K562 (cell line): ENCODE measurements around the gene KRTAP9-4. TPM values are rescaled to one million over a fixed set of nuclear protein-coding genes. Genes with fewer than 3 reads are reported as not detected.
A peak's percentile ranks its signal among the peaks of the same experiment; 100 is the strongest.

Experiments used
- ATAC-seq: fragments of 200-7000 bp; cut with Tn5 transposase; 3 replicates; pipeline ENCODE4 v1.9.1; 2020; ENCODE audit warnings: moderate library complexity
- BruUV-seq: library from RNA; stranded (reverse); fragments of 400-500 nt; replicated peaks from 2 replicates; lab custom pipeline; 2021; lab: Mats Ljungman, UMichigan
- CTCF ChIA-PET: fragments of 300-600 bp; formaldehyde crosslinking; extraction: SDS; loops from one replicate; lab custom pipeline; 2021; ENCODE audit warnings: low intra/inter-chr PET ratio; lab: Yijun Ruan, JAX
- POLR2A ChIA-PET: fragments of 300-600, 350-650 bp; sonication (Branson Sonifier 250); formaldehyde crosslinking; extraction: SDS; loops from one replicate; lab custom pipeline; 2021; ENCODE audit warnings: antibody characterized with exemption, inconsistent platforms; lab: Yijun Ruan, JAX
- DNase-seq, 4 experiments: peaks; one replicate each; pipeline versions ENCODE4 v3.0.0 to v3.0.0-alpha.2; 2011 to 2018; ENCODE audit warnings: low spot score in 3 of 4, mixed read lengths in 3 of 4; ENCODE audit errors: extremely low read depth in 1 of 4
- FAIRE-seq: peaks from 2 replicates; lab custom pipeline; 2011; peaks lifted over from hg19 to GRCh38; lab: Jason Lieb, UNC
- H2AFZ ChIP-seq: 2 replicates; pipeline ENCODE4 v1.6.0; 2011; ENCODE audit warnings: low read depth, low read length, control low read depth, inconsistent platforms
- H3K27ac ChIP-seq: fragments of 200-600 bp; 3 replicates; pipeline ENCODE4 v1.8.0; 2011; ENCODE audit warnings: low read depth, mild to moderate bottlenecking, control low read depth, inconsistent platforms, low read length, moderate library complexity, mixed read lengths; ENCODE audit errors: extremely low read depth
- H3K27me3 ChIP-seq, 2 experiments: fragments of 300-600 bp in 1 of 2; 2 replicates in 1 of 2; 3 replicates in 1 of 2; pipeline versions ENCODE4 v1.6.0 to v1.8.0; 2011; ENCODE audit warnings: inconsistent platforms in 2 of 2, low read length in 2 of 2, mild to moderate bottlenecking in 1 of 2, mixed read lengths in 1 of 2, moderate library complexity in 1 of 2; ENCODE audit not compliant: control insufficient read depth in 2 of 2, insufficient read depth in 2 of 2
- H3K36me3 ChIP-seq: fragments of 300-600 bp; 3 replicates; pipeline ENCODE4 v1.8.0; 2011; ENCODE audit warnings: mild to moderate bottlenecking, low read length, inconsistent platforms; ENCODE audit not compliant: control insufficient read depth, insufficient read depth
- H3K4me1 ChIP-seq, 2 experiments: fragments of 200-600 bp in 1 of 2; replicated peaks in 1 of 2; 2 replicates in 1 of 2; 3 replicates in 1 of 2; pipeline versions ENCODE4 v1.5.1 to v1.8.0; 2011; ENCODE audit warnings: inconsistent platforms in 2 of 2, low read length in 2 of 2, mild to moderate bottlenecking in 1 of 2, mixed read lengths in 1 of 2, moderate library complexity in 1 of 2; ENCODE audit not compliant: control insufficient read depth in 2 of 2, insufficient read depth in 2 of 2
- H3K4me2 ChIP-seq: 2 replicates; pipeline ENCODE4 v1.6.1; 2011; ENCODE audit warnings: low read length, control low read depth, inconsistent platforms, mixed read lengths; ENCODE audit not compliant: insufficient read depth
- H3K4me3 ChIP-seq: fragments of 200-600 bp; sonication (generic), shearing (Covaris generic); 2 replicates; pipeline ENCODE4 v1.5.1; 2016; ENCODE audit warnings: control low read depth, inconsistent platforms
- H3K79me2 ChIP-seq: fragments of 200-600 bp; 3 replicates; pipeline ENCODE4 v1.8.0; 2011; ENCODE audit warnings: low read length, inconsistent platforms; ENCODE audit not compliant: control insufficient read depth, insufficient read depth
- H3K9ac ChIP-seq, 2 experiments: 2 replicates each; pipeline versions ENCODE4 v1.6.0 to v1.6.1; 2011; ENCODE audit warnings: low read depth in 2 of 2, low read length in 2 of 2, control low read depth in 1 of 2, inconsistent platforms in 1 of 2, mild to moderate bottlenecking in 1 of 2, mixed read lengths in 1 of 2; ENCODE audit not compliant: insufficient read depth in 1 of 2
- H3K9me1 ChIP-seq: one replicate; pipeline ENCODE4 v1.6.0; 2011; ENCODE audit warnings: inconsistent platforms, mild to moderate bottlenecking, low read length, moderate library complexity; ENCODE audit not compliant: control insufficient read depth, insufficient read depth
- H3K9me3 ChIP-seq: replicated peaks from 2 replicates; pipeline ENCODE4 v1.5.1; 2011; ENCODE audit warnings: low read depth, low read length, inconsistent platforms; ENCODE audit not compliant: control insufficient read depth, insufficient read depth
- H4K20me1 ChIP-seq: replicated peaks from 2 replicates; pipeline ENCODE4 v1.6.1; 2011; ENCODE audit warnings: low read length, inconsistent platforms, mixed read lengths; ENCODE audit not compliant: control insufficient read depth, insufficient read depth
- ARID3A ChIP-seq: IDR thresholded peaks from 2 replicates; pipeline ENCODE4 v1.6.1; 2012; ENCODE audit warnings: low read depth, low read length, improper control_type of control experiment, borderline replicate concordance
- CXXC5 ChIP-seq: fragments of 250-450 bp; sonication (Bioruptor Pico); IDR thresholded peaks from 2 replicates; pipeline ENCODE4 v1.8.0; 2022; ENCODE audit warnings: inconsistent platforms, mild to moderate bottlenecking, moderate library complexity
- E4F1 ChIP-seq: fragments of 250-450 bp; sonication (Bioruptor Pico); IDR thresholded peaks from 2 replicates; pipeline ENCODE4 v1.5.0; 2021; ENCODE audit warnings: mild to moderate bottlenecking, borderline replicate concordance
- FUS ChIP-seq: fragments of 200-400 bp; formaldehyde crosslinking; optimal IDR thresholded peaks from 2 replicates; pipeline ENCODE3; 2017; ENCODE audit warnings: low read depth, low read length
- GATA2 ChIP-seq: sonication (generic); formaldehyde crosslinking; IDR thresholded peaks from 2 replicates; pipeline ENCODE4 v1.4.0; 2020; ENCODE audit warnings: mild to moderate bottlenecking, missing genetic modification reagents
- HDAC3 ChIP-seq: fragments of 450-650 bp; IDR thresholded peaks from 2 replicates; pipeline ENCODE4 v1.6.1; 2018; ENCODE audit warnings: borderline replicate concordance, mild to moderate bottlenecking, moderate library complexity; ENCODE audit not compliant: partially characterized antibody
- NR2F6 ChIP-seq: fragments of 450-650 bp; formaldehyde crosslinking; IDR thresholded peaks from 2 replicates; pipeline ENCODE4 v1.4.0; 2020; ENCODE audit warnings: mild to moderate bottlenecking
- RBM39 ChIP-seq: fragments of 200-400 bp; formaldehyde crosslinking; optimal IDR thresholded peaks from 2 replicates; pipeline ENCODE3; 2018; ENCODE audit warnings: low read depth, low read length
- TSC22D4 ChIP-seq: fragments of 450-650 bp; IDR thresholded peaks from 2 replicates; pipeline ENCODE4 v1.6.1; 2016; ENCODE audit warnings: missing genetic modification characterization, missing biosample characterization, control low read depth
- ZBTB2 ChIP-seq: fragments of 450-650 bp; IDR thresholded peaks from 2 replicates; pipeline ENCODE4 v1.6.1; 2016; ENCODE audit warnings: antibody characterized with exemption
- WGBS: fragments of 100-300 bp; shearing (Covaris generic); methylation state at CpG from one replicate; pipeline ENCODE4 v1.1.6; 2016; ENCODE audit warnings: low coverage, mixed read lengths; ENCODE audit not compliant: insufficient coverage; ENCODE audit errors: missing lambda C conversion rate; 5-methylcytosine and 5-hydroxymethylcytosine counted together
- in situ Hi-C: fragments of 300-500 bp; cut with MboI; formaldehyde crosslinking; loops from 4 replicates; pipeline ENCODE4 v1.15.0; 2018; ENCODE audit warnings: inconsistent platforms, mixed read lengths
- intact Hi-C: fragments of 100-400 bp; cut with micrococcal nuclease; formaldehyde crosslinking; loops from 2 replicates; pipeline ENCODE4 v1.14.2; 2022
- polyA plus RNA-seq, 8 experiments: library from polyadenylated mRNA; depleted of rRNA in 4 of 8; stranded (reverse) in 5 of 8; unstranded in 3 of 8; fragments of >200 nt; fragmentation: Nextera tagmentation in 2 of 8; fragmentation: Illumina TruSeq in 1 of 8; extraction: Ambion mirVana in 2 of 8; extraction: Trizol in 1 of 8; gene quantifications; 2 replicates each; pipeline versions ENCODE4 v1.2.1 to v1.2.3, GENCODE V29; 2011 to 2014; ENCODE audit warnings: inconsistent platforms in 1 of 8, missing spikeins in 1 of 8
- total RNA-seq, 7 experiments: library from RNA; depleted of rRNA in 6 of 7; stranded (reverse); fragments of >200 nt in 6 of 7; fragmentation: Illumina TruSeq in 2 of 7; extraction: Trizol in 2 of 7; gene quantifications; 2 replicates each; pipeline versions ENCODE4 v1.2.1 to v1.2.3, GENCODE V29; 2011 to 2021; ENCODE audit warnings: low replicate concordance in 1 of 7
- TF ChIP-seq, protein P1 (sequence below): conservative IDR thresholded peaks from 2 replicates; pipeline ENCODE4 v1.6.1; 2011; ENCODE audit warnings: low read depth, mild to moderate bottlenecking, low read length; ENCODE audit not compliant: control insufficient read depth
- TF ChIP-seq, protein P2 (sequence below): fragments of 250-450 bp; sonication (Bioruptor Pico); IDR thresholded peaks from 2 replicates; pipeline ENCODE4 v1.5.0; 2020; ENCODE audit warnings: mild to moderate bottlenecking, borderline replicate concordance

Gene KRTAP9-4
- total and polyA plus RNA-seq, 9 of the 15 experiments (the other 6 are each of a cell fraction or from before 2014, with no cell fraction given) = not detected

- Histone ChIP-seq H3K9me3 (no peaks in the 10 kb centered on the region), H3K4me2 (no peak overlapping the region), H3K27me3 (no peaks in the 10 kb centered on the region; a peak in 1 of 5 replicates), H2AFZ (no peak overlapping the region), H3K36me3 (no peaks in the 10 kb centered on the region), H3K9me1 (no peaks in the 10 kb centered on the region), H3K79me2 (no peaks in the 10 kb centered on the region), H3K4me1 (no peaks in the 10 kb centered on the region), H3K27ac (no peak overlapping the region), H4K20me1 (no peaks in the 10 kb centered on the region), H3K9ac (no peak overlapping the region), H3K4me3 (no peak overlapping the region)
- FAIRE-seq = no peak
- no peak for TF ChIP-seq CXXC5 (CRISPR knock-in tag)
- no peak for TF ChIP-seq ARID3A
- TF ChIP-seq ZBTB2 = no peak
- TF ChIP-seq RBM39 = no peak
- TF ChIP-seq FUS = no peak
- TF ChIP-seq GATA2 (CRISPR knock-in tag) = no peak
- TF ChIP-seq, protein P1, sequence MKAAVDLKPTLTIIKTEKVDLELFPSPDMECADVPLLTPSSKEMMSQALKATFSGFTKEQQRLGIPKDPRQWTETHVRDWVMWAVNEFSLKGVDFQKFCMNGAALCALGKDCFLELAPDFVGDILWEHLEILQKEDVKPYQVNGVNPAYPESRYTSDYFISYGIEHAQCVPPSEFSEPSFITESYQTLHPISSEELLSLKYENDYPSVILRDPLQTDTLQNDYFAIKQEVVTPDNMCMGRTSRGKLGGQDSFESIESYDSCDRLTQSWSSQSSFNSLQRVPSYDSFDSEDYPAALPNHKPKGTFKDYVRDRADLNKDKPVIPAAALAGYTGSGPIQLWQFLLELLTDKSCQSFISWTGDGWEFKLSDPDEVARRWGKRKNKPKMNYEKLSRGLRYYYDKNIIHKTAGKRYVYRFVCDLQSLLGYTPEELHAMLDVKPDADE = no peak
- TF ChIP-seq, protein P2, sequence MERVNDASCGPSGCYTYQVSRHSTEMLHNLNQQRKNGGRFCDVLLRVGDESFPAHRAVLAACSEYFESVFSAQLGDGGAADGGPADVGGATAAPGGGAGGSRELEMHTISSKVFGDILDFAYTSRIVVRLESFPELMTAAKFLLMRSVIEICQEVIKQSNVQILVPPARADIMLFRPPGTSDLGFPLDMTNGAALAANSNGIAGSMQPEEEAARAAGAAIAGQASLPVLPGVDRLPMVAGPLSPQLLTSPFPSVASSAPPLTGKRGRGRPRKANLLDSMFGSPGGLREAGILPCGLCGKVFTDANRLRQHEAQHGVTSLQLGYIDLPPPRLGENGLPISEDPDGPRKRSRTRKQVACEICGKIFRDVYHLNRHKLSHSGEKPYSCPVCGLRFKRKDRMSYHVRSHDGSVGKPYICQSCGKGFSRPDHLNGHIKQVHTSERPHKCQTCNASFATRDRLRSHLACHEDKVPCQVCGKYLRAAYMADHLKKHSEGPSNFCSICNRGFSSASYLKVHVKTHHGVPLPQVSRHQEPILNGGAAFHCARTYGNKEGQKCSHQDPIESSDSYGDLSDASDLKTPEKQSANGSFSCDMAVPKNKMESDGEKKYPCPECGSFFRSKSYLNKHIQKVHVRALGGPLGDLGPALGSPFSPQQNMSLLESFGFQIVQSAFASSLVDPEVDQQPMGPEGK (CRISPR knock-in tag) = no peak
- TF ChIP-seq HDAC3 = no peak
- no peak for TF ChIP-seq TSC22D4 (tag)
- no peak for TF ChIP-seq E4F1 (CRISPR knock-in tag)
- no peak for TF ChIP-seq NR2F6 (CRISPR knock-in tag)
- ChIA-PET CTCF (no interaction called here), POLR2A (no interaction called here)
- BruUV-seq = no TSS peak
- DNase-seq = peak in 3 of 4 experiments; percentile 0 to 1 (median 0)
- in situ Hi-C loops (no loop called here), intact Hi-C loops (no loop called here)
- 0% methylated on average over 3 of the region's 3 CpGs for WGBS
- no peak for ATAC-seq
Measured at GRCh38 chr17:41278176-41278955, 28.9 kb downstream of the KRTAP9-4 start.
